SH-SY5Y (cell line): Measurements from ENCODE around the gene PORCN.

Source experiments
- GATA2 ChIP-seq: IDR thresholded peaks from 2 replicates; pipeline ENCODE4 v1.6.1; 2011; ENCODE audit warnings: mild to moderate bottlenecking, low read depth, low read length
- GATA3 ChIP-seq: IDR thresholded peaks from 2 replicates; pipeline ENCODE4 v1.6.1; 2011; ENCODE audit warnings: low read depth, mild to moderate bottlenecking, low read length, moderate library complexity

DNA sequence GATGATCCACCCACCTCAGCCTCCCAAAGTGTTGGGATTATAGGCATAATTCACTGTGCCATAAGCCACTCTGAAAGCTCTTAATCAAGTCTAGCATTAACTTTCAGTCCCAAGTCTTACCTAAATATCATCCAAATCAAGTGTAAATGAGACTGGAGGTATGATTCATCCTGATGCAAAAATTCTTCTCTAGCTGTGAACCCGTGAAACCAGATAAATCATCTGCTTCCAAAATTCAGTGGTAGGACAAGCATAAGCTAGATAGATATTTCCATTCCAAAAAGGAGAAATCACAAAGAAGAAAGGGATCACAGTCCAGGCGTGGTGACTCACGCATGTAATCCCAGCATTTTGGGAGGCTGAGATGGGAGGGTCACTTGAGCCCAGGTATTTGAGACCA is 21.9 kb downstream of the PORCN start:
- TF ChIP-seq GATA2 (no peak), GATA3 (no peak)
